ENCODE results near the gene ZSCAN31. TPM values are rescaled to one million over a fixed set of nuclear protein-coding genes. Genes with fewer than 3 reads are reported as not detected.

ZSCAN31 gene
- total RNA-seq, 6 experiments from 2014 or later: 0.64 to 2.0 (median 0.95) TPM

DNA sequence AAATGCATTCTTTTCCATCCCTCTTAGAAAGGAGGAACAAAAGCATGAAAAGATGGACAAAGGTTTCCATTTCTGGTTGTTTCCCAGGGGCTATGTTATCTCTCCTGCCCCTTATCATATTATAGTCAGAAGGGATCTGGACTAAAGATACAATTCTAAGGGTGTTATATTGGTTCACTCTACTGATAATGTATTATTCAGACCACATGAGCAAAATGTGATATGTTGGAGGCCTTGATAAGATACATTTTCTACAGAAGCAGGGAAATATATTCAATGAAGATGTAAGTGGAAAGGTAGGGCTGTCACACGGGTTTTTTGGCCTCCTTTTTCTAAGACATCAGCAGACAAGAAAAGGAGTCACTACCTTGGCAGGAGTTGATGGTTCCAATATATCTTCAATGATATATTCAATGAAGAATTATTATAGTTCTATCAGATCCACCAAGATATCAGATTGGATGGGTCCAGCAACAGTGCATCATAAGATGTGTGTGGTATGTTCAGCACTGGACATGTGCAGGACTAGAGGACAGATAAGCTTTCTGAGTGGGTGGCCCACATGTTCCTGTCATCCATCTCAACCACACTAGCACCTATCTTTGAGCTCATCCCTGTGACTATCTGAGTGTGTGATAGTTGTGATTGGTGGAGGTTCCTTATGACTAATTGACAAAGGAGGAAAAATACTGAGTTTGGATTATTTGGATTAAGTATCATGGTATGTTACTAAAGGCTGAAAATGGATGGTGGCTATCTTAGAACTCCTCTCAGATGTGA lies 8.1 kb upstream of the ZSCAN31 start:
- no peak for DNase-seq
- peaks cover 5% of the 10 kb centered on the region for H3K27me3 Mint-ChIP-seq (ENCODE audit: insufficient read depth)

DNA sequence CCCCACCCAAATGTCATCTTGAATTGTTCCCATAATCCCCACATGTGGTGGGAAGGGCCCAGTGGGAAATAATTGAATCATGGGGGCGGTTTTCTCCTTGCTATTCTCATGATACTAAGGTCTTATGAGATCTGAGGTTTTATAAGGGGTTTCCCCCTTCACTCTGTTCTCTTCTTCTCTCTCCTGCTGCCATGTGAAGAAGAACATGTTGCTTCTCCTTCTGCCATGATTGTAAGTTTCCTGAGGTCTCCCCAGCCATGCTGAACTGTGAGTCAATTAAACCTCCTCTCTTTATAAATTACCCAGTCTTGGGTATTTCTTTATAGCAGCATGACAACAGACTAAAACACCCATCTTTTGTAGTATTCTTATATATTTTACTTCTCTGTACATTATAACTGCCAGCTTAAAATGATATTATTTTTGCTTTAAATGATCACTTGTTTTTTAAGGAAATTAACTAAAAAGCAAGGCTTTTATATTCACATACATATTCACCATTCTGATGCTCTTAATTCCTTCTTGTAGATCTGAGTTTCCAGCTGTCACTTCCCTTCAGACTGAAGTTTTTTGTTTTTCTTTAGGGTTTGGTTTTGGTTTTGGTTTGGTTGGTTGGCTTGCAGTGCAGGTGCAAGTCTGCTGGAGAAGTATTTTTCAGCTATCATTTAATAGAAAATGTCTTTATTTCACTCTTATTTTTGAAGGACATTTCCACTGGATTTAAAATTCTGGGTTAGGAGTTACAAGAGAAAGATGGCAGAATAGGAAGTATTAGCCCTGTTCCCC lies 4.6 kb upstream of the ZSCAN31 start:
- DNase-seq: no peak
- H3K27me3 Mint-ChIP-seq (ENCODE audit: insufficient read depth): no peaks in the 10 kb centered on the region; the same call in 1 of the 2 replicates
- TF ChIP-seq, protein P1, sequence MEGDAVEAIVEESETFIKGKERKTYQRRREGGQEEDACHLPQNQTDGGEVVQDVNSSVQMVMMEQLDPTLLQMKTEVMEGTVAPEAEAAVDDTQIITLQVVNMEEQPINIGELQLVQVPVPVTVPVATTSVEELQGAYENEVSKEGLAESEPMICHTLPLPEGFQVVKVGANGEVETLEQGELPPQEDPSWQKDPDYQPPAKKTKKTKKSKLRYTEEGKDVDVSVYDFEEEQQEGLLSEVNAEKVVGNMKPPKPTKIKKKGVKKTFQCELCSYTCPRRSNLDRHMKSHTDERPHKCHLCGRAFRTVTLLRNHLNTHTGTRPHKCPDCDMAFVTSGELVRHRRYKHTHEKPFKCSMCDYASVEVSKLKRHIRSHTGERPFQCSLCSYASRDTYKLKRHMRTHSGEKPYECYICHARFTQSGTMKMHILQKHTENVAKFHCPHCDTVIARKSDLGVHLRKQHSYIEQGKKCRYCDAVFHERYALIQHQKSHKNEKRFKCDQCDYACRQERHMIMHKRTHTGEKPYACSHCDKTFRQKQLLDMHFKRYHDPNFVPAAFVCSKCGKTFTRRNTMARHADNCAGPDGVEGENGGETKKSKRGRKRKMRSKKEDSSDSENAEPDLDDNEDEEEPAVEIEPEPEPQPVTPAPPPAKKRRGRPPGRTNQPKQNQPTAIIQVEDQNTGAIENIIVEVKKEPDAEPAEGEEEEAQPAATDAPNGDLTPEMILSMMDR (IDR thresholded peaks at IDR 0.05): no peak
- H3K9me3 Mint-ChIP-seq: no peaks in the 10 kb centered on the region; the same call in 1 of the 2 replicates
- no peaks in the 10 kb centered on the region for H3K36me3 Mint-ChIP-seq (ENCODE audit: low read depth)
- H3K4me1 Mint-ChIP-seq (ENCODE audit: low read depth): no peaks in the 10 kb centered on the region
- no peak overlapping the region for H3K4me3 Mint-ChIP-seq
- H3K27ac Mint-ChIP-seq: no peak overlapping the region

More for the DNA sequence above, 8.1 kb upstream of the ZSCAN31 start:
- Mint-ChIP-seq H3K4me3 (no peak overlapping the region), H3K9me3 (no peaks in the 10 kb centered on the region; the same call in 1 of the 2 replicates), H3K27ac (no peak overlapping the region), H3K4me1 (ENCODE audit: low read depth) (no peaks in the 10 kb centered on the region), H3K36me3 (ENCODE audit: low read depth) (no peaks in the 10 kb centered on the region)
- TF ChIP-seq, protein P1 (IDR thresholded peaks at IDR 0.05): no peak

DNA sequence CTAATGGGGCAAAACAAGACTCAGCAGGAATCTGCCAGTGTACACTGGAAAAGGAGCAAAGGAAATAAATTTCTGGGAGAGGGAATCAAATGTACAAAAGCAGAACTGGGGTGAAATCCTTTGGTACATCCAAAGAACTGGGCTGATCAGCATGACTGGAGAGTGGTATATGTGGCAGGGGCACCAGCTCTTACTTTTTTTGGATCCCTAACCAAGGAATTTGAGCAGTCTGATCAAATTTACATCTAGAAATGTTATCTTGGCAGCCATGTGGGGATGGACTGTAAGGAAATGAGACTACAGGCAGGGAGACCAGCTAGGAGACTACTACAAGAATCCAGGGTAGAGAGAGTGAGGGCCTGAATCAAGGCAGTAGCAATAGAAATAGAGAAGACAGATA lies 1.2 kb upstream of the ZSCAN31 start:
- TF ChIP-seq, protein P1 (IDR thresholded peaks at IDR 0.05): no peak
- DNase-seq: no peak
- Mint-ChIP-seq H3K27me3 (ENCODE audit: insufficient read depth) (peaks cover 4% of the 10 kb centered on the region; the same call in 1 of the 2 replicates), H3K27ac (no peak overlapping the region), H3K9me3 (no peaks in the 10 kb centered on the region; the same call in 1 of the 2 replicates), H3K4me1 (ENCODE audit: low read depth) (peaks cover 7% of the 10 kb centered on the region; the same call in 1 of the 2 replicates), H3K36me3 (ENCODE audit: low read depth) (no peaks in the 10 kb centered on the region), H3K4me3 (no peak overlapping the region)

DNA sequence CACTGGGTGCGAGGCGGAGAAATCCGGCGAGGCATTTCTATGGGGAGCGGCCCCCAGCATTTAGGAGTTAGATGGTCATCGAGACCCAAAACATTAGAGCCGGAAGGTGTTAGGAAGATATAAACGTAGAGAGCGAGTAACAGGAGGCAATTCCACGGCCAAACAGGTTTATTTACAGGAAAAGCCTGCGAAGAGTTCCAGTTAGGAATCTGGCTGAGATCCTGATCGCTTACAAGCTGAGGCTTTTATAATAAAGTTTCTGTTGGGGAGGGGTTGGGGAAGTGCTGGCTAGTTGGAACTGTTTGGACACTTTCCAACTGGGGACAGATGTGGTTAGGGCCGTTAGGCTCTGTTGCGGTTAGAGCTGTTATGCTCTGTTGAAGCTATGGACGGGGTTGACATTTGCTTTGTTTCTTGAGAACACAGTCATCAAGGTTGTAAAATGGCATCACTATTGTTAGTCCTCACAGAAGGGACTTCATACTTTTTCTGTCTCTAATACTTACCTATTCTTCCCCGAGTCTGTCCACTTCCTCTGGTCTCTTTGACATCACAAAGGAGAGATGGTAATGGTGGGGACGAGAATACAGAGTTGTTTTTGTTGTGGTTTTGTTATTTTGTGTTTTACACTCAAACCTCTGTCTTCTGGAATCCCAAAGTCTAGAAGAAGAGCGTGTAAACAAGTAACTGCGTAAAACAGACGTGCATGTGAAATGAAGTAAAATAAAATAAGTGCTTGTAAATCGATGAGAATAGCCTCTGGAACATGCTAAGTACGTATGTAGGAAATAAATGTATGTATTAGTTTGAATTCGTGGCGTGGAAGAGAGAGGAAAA lies 554 bp upstream of the ZSCAN31 start:
- no peak for DNase-seq
- peaks cover 7% of the 10 kb centered on the region; the same call in 1 of the 2 replicates for H3K4me1 Mint-ChIP-seq (ENCODE audit: low read depth)
- TF ChIP-seq, protein P1 (IDR thresholded peaks at IDR 0.05): no peak
- H3K36me3 Mint-ChIP-seq (ENCODE audit: low read depth): no peaks in the 10 kb centered on the region
- no peaks in the 10 kb centered on the region; the same call in 1 of the 2 replicates for H3K9me3 Mint-ChIP-seq
- H3K4me3 Mint-ChIP-seq: no peak overlapping the region
- H3K27ac Mint-ChIP-seq: no peak overlapping the region
- peaks cover 4% of the 10 kb centered on the region; the same call in 1 of the 2 replicates for H3K27me3 Mint-ChIP-seq (ENCODE audit: insufficient read depth)

DNA sequence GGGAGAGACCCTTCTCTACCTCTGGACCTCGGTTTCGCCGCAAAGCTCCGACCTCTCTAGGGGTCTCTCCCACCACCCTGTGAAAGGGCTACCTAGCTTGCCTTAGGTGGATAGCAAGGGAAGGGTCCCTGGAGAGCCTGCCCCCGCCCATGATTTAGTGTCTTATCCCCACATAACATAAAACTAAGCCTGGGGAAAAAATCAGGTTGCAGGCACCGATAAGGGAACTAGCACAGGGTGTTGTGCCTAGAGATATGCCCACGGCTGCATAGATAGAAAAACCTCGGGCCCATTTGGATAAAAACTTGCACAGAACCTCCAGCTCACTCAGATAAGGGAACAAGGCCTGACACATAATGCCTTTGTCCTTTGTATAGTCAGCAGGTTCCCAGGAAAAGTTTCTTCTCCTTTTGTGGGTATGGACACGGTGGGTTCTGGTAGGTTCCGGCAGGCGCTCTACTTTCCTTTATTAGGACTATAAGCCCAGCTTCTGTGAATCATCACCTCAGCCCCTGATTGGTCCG lies 846 bp downstream of the ZSCAN31 start:
- Mint-ChIP-seq H3K9me3 (no peaks in the 10 kb centered on the region; the same call in 1 of the 2 replicates), H3K4me1 (ENCODE audit: low read depth) (peaks cover 7% of the 10 kb centered on the region; the same call in 1 of the 2 replicates), H3K4me3 (no peak overlapping the region), H3K36me3 (ENCODE audit: low read depth) (no peaks in the 10 kb centered on the region), H3K27ac (no peak overlapping the region), H3K27me3 (ENCODE audit: insufficient read depth) (peaks cover 4% of the 10 kb centered on the region; the same call in 1 of the 2 replicates)
- TF ChIP-seq, protein P1 (IDR thresholded peaks at IDR 0.05): no peak
- DNase-seq: no peak

Measured in HFFc6 (cell line).